CD4-positive, alpha-beta T cell (primary cell): ENCODE data around the gene GABRQ. TPM values are rescaled to one million over a fixed set of nuclear protein-coding genes. Genes with fewer than 3 reads are reported as not detected.

Experiments used
- ATAC-seq: fragments of 200-7000 bp; cut with Tn5 transposase; one replicate; pipeline ENCODE4 v1.10.0; 2022; ENCODE audit warnings: mild to moderate bottlenecking; ENCODE audit not compliant: poor library complexity
- CTCF ChIA-PET: fragments of 350-600 bp; sonication (Branson Sonifier 250); formaldehyde crosslinking; loops from one replicate; lab custom pipeline; 2021; ENCODE audit warnings: antibody characterized with exemption, inconsistent platforms; lab: Charles Lee
- POLR2A ChIA-PET: fragments of 350-600 bp; sonication (Branson Sonifier 250); formaldehyde crosslinking; loops from one replicate; lab custom pipeline; 2021; ENCODE audit warnings: antibody characterized with exemption, inconsistent platforms; lab: Charles Lee
- DNase-seq, 14 experiments: peaks; one replicate each; pipeline ENCODE4 v3.0.0-alpha.2; 2013 to 2020; ENCODE audit warnings: mixed read lengths in 2 of 14
- H3K27ac ChIP-seq, 2 donors: one replicate each; pipeline versions ENCODE4 v1.5.1 to v1.7.0; 2013; ENCODE audit warnings: low read length in 2 of 2, low read depth in 1 of 2, mild to moderate bottlenecking in 1 of 2
- H3K27me3 ChIP-seq, 2 experiments: 1 replicate in 1 of 2; 2 replicates in 1 of 2; pipeline versions ENCODE4 v1.6.1 to v1.7.0; 2013; ENCODE audit warnings: low read length in 2 of 2, control low read depth in 1 of 2, mild to moderate bottlenecking in 1 of 2, moderate library complexity in 1 of 2; ENCODE audit not compliant: insufficient read depth in 2 of 2, control insufficient read depth in 1 of 2
- H3K36me3 ChIP-seq: one replicate; pipeline ENCODE4 v1.6.1; 2013; ENCODE audit warnings: low read length, control low read depth; ENCODE audit not compliant: insufficient read depth
- H3K4me1 ChIP-seq: one replicate; pipeline ENCODE4 v1.6.1; 2013; ENCODE audit warnings: low read length, control low read depth; ENCODE audit not compliant: insufficient read depth
- H3K4me3 ChIP-seq: one replicate; pipeline ENCODE4 v1.5.1; 2013; ENCODE audit warnings: mild to moderate bottlenecking, low read length, moderate library complexity
- H3K9me3 ChIP-seq, 2 experiments: 1 replicate in 1 of 2; 2 replicates in 1 of 2; pipeline versions ENCODE4 v1.6.1 to v1.7.0; 2013; ENCODE audit warnings: low read length in 2 of 2, mild to moderate bottlenecking in 2 of 2, control low read depth in 1 of 2, moderate library complexity in 1 of 2; ENCODE audit not compliant: control insufficient read depth in 1 of 2, insufficient read depth in 1 of 2
- H3K27ac Mint-ChIP-seq: one replicate; pipeline ENCODE4 v1.8.0; 2020; ENCODE audit warnings: mixed read lengths
- H3K27me3 Mint-ChIP-seq: one replicate; pipeline ENCODE4 v1.8.0; 2021; ENCODE audit warnings: mixed read lengths
- H3K36me3 Mint-ChIP-seq: one replicate; pipeline ENCODE4 v1.8.0; 2021; ENCODE audit warnings: low read depth, mixed read lengths
- H3K4me1 Mint-ChIP-seq: one replicate; pipeline ENCODE4 v1.8.0; 2021; ENCODE audit warnings: low read depth, mixed read lengths
- H3K4me3 Mint-ChIP-seq: one replicate; pipeline ENCODE4 v1.8.0; 2020; ENCODE audit warnings: mild to moderate bottlenecking, mixed read lengths
- H3K9me3 Mint-ChIP-seq: one replicate; pipeline ENCODE4 v1.8.0; 2020; ENCODE audit warnings: mixed read lengths
- intact Hi-C, 2 experiments: fragments of 100-400 bp; cut with DNase I in 1 of 2; cut with micrococcal nuclease in 1 of 2; formaldehyde crosslinking; loops; one replicate each; pipeline versions ENCODE4 v1.15.1 to v1.9.0; 2023 to 2025; cut with DNase I, micrococcal nuclease
- total RNA-seq, 174 experiments: library from RNA in 2 of 174; stranded (reverse) in 2 of 174; gene quantifications; one replicate each; pipeline ENCODE4 v1.2.3 and lab custom pipeline; 2021 to 2026
- TF ChIP-seq, protein P1 (sequence below): fragments of 200-600 bp; IDR thresholded peaks from one replicate; pipeline ENCODE4 v1.8.0; 2022; ENCODE audit warnings: antibody characterized with exemption, mild to moderate bottlenecking

The GABRQ gene
- total RNA-seq, 2 experiments from 2014 or later: not detected

- no peaks in the 10 kb centered on the region for H3K36me3 Mint-ChIP-seq
- H3K4me3 Mint-ChIP-seq: no peak overlapping the region
- DNase-seq (no peak), ATAC-seq (no peak)
- Histone ChIP-seq H3K9me3 (no peaks in the 10 kb centered on the region), H3K36me3 (no peaks in the 10 kb centered on the region), H3K27me3 (no peaks in the 10 kb centered on the region), H3K4me3 (no peak overlapping the region), H3K4me1 (no peaks in the 10 kb centered on the region), H3K27ac (no peak overlapping the region)
- CTCF ChIA-PET: no interaction called here
- H3K4me1 Mint-ChIP-seq: no peaks in the 10 kb centered on the region
- POLR2A ChIA-PET: no interaction called here
- no peaks in the 10 kb centered on the region for H3K27me3 Mint-ChIP-seq
- H3K9me3 Mint-ChIP-seq: no peaks in the 10 kb centered on the region
- TF ChIP-seq, protein P1, sequence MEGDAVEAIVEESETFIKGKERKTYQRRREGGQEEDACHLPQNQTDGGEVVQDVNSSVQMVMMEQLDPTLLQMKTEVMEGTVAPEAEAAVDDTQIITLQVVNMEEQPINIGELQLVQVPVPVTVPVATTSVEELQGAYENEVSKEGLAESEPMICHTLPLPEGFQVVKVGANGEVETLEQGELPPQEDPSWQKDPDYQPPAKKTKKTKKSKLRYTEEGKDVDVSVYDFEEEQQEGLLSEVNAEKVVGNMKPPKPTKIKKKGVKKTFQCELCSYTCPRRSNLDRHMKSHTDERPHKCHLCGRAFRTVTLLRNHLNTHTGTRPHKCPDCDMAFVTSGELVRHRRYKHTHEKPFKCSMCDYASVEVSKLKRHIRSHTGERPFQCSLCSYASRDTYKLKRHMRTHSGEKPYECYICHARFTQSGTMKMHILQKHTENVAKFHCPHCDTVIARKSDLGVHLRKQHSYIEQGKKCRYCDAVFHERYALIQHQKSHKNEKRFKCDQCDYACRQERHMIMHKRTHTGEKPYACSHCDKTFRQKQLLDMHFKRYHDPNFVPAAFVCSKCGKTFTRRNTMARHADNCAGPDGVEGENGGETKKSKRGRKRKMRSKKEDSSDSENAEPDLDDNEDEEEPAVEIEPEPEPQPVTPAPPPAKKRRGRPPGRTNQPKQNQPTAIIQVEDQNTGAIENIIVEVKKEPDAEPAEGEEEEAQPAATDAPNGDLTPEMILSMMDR: no peak
- intact Hi-C loops: no loop called here
- H3K27ac Mint-ChIP-seq: no peak overlapping the region
Measured at GRCh38 chrX:152647978-152648377, 10.3 kb downstream of the GABRQ start.

DNA sequence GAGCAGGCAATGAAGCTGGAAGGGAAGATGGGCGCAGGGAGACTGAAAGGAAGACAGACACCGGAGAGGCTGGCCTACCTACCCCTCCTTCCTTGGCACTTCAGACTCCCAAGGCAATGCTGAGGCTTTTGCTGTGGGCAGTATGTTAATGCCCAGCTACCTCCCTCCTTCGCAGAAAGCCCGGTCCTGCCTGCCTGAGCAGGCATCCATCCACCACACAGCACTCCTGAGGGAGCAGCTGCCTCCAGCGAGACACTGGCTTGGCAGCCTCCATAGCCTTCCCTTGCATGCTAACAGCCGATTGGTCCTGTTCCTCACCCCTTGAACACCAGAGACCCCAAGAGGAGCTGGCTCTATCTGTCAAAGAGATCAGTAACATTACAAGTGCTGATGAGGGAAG, 14.4 kb downstream of the GABRQ start:
- no peak overlapping the region for H3K4me3 Mint-ChIP-seq
- no peak overlapping the region for H3K27ac Mint-ChIP-seq
- H3K4me1 Mint-ChIP-seq: no peaks in the 10 kb centered on the region
- TF ChIP-seq, protein P1: no peak
- H3K4me1 ChIP-seq: no peaks in the 10 kb centered on the region
- no peaks in the 10 kb centered on the region for H3K36me3 Mint-ChIP-seq
- no peak overlapping the region for H3K27ac ChIP-seq
- H3K4me3 ChIP-seq: no peak overlapping the region
- ChIA-PET POLR2A (no interaction called here), CTCF (no interaction called here)
- no peaks in the 10 kb centered on the region for H3K9me3 Mint-ChIP-seq
- no peaks in the 10 kb centered on the region for H3K36me3 ChIP-seq
- intact Hi-C loops: no loop called here
- H3K27me3 ChIP-seq: no peaks in the 10 kb centered on the region
- no peak for ATAC-seq
- peaks cover 11% of the 10 kb centered on the region for H3K27me3 Mint-ChIP-seq
- no peaks in the 10 kb centered on the region for H3K9me3 ChIP-seq
- DNase-seq: no peak

DNA sequence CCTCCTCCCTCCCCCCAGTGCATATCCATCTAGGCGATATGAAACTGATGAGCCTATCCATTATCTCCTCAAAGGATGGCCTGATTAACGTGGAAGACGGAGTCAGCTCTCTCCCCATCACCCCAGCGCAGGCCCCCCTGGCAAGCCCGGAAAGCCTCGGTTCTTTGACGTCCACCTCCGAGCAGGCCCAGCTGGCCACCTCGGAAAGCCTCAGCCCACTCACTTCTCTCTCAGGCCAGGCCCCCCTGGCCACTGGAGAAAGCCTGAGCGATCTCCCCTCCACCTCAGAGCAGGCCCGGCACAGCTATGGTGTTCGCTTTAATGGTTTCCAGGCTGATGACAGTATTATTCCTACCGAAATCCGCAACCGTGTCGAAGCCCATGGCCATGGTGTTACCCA, 14.8 kb downstream of the GABRQ start:
- Mint-ChIP-seq H3K9me3 (no peaks in the 10 kb centered on the region), H3K4me3 (no peak overlapping the region), H3K4me1 (no peaks in the 10 kb centered on the region), H3K27ac (no peak overlapping the region), H3K36me3 (no peaks in the 10 kb centered on the region), H3K27me3 (peaks cover 11% of the 10 kb centered on the region)
- no peaks in the 10 kb centered on the region for H3K27me3 ChIP-seq
- TF ChIP-seq, protein P1: no peak
- no peaks in the 10 kb centered on the region for H3K4me1 ChIP-seq
- no peaks in the 10 kb centered on the region for H3K36me3 ChIP-seq
- CTCF ChIA-PET: no interaction called here
- no peak overlapping the region for H3K4me3 ChIP-seq
- no peak overlapping the region for H3K27ac ChIP-seq
- H3K9me3 ChIP-seq: no peaks in the 10 kb centered on the region
- POLR2A ChIA-PET: no interaction called here
- DNase-seq (no peak), ATAC-seq (no peak)
- intact Hi-C loops: no loop called here
